Muscle of leg (tissue), 11 donors: ENCODE measurements around the gene ZDHHC6. TPM values are rescaled to one million over a fixed set of nuclear protein-coding genes. Genes with fewer than 3 reads are reported as not detected.
A peak's percentile ranks its signal among the peaks of the same experiment; 100 is the strongest.
"Not testable (repeated sequence)": the region's sequence is repeated elsewhere in the genome, so short reads cannot be mapped to it uniquely, and the experiment has no call there.

Experiments used
- DNase-seq: peaks from one replicate; pipeline ENCODE4 v3.0.0; 2013
- H3K27ac ChIP-seq: one replicate; pipeline ENCODE4 v1.5.1; 2013; ENCODE audit warnings: mild to moderate bottlenecking, low read length, control low read depth
- H3K27me3 ChIP-seq: one replicate; pipeline ENCODE4 v1.6.1; 2013; ENCODE audit warnings: low read length; ENCODE audit not compliant: control insufficient read depth, insufficient read depth
- H3K36me3 ChIP-seq: one replicate; pipeline ENCODE4 v1.6.1; 2013; ENCODE audit warnings: low read length; ENCODE audit not compliant: control insufficient read depth, insufficient read depth
- H3K4me1 ChIP-seq: one replicate; pipeline ENCODE4 v1.6.1; 2013; ENCODE audit warnings: low read length; ENCODE audit not compliant: control insufficient read depth, insufficient read depth
- H3K4me3 ChIP-seq: one replicate; pipeline ENCODE4 v1.5.1; 2013; ENCODE audit warnings: low read length, control low read depth
- H3K9me3 ChIP-seq: replicated peaks from 2 replicates; pipeline ENCODE4 v1.6.1; 2013; ENCODE audit warnings: low read depth, low read length; ENCODE audit not compliant: control insufficient read depth
- WGBS: methylation state at CpG from one replicate; pipeline ENCODE4 v1.1.5; 2013; ENCODE audit warnings: missing lambda C conversion rate; ENCODE audit not compliant: insufficient coverage; 5-methylcytosine and 5-hydroxymethylcytosine counted together
- polyA plus RNA-seq, 8 donors: library from polyadenylated mRNA; unstranded; fragments of 120-200 nt; gene quantifications; one replicate each; pipeline versions ENCODE4 v1.2.1 to v1.2.3, GENCODE V29; 2013; ENCODE audit warnings: inconsistent platforms in 1 of 8, low replicate concordance in 1 of 8; ENCODE audit not compliant: insufficient read length in 8 of 8, insufficient read depth in 1 of 8
- total RNA-seq: library from RNA; stranded (reverse); fragments of 120-200 nt; gene quantifications from one replicate; pipeline ENCODE4 v1.2.4, GENCODE V29; 2013

Gene ZDHHC6
- total and polyA plus RNA-seq, 9 donors, result 23.4 to 36.6 (median 30.4) TPM

DNA sequence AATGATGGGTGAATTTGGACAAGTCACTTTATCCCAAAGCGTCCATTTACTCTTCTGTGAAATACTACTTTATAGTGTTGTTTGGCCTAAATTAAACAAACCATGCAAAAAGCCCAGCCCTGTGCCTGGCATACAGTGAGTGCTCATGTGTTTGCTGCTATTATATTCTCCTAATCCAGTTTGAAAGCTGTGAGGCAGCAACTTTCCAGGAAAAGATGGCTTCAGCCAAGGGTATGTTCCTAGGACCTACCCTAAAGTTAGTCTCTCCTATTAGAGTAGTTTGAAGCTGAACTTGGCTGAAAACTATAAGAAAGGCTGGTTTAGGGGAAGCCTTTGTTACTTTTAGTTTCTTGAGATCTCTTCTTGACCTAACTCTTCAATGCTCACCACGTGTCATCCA is 52.9 kb downstream of the ZDHHC6 start:
- H3K9me3 ChIP-seq, result no peaks in the 10 kb centered on the region
- no CpG with 5 or more reads among the region's 2 CpGs for whole genome bisulfite sequencing
- no peak overlapping the region for H3K27ac ChIP-seq
- no peaks in the 10 kb centered on the region for H3K27me3 ChIP-seq
- H3K4me3 ChIP-seq, result no peak overlapping the region
- no peak for DNase-seq
- no peaks in the 10 kb centered on the region for H3K36me3 ChIP-seq
- H3K4me1 ChIP-seq, result no peaks in the 10 kb centered on the region

DNA sequence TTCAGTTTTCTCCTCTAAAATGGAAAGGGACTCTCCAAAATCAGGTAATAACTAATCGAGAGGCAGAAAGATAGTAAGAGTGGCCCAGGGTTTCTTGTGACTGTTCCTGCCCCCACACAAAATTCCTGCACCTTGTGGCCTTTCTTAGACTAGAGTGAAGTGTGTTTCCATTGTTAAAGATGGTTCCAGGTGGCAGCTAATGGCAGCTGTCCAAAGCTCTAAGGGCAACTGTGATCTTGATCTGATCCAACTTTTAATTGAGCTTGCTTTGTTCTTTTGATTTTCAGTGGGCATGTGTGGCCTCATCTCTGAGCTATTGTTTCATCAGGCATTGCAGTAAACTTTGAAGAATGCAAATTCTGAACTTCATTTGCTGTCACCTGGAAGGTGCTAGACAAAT is 53.4 kb downstream of the ZDHHC6 start:
- no peak overlapping the region for H3K27ac ChIP-seq
- no peak for DNase-seq
- WGBS, result no CpG with 5 or more reads among the region's 1 CpG
- no peaks in the 10 kb centered on the region for H3K4me1 ChIP-seq
- H3K36me3 ChIP-seq, result no peaks in the 10 kb centered on the region
- H3K9me3 ChIP-seq, result no peaks in the 10 kb centered on the region
- H3K27me3 ChIP-seq, result no peaks in the 10 kb centered on the region
- H3K4me3 ChIP-seq, result no peak overlapping the region

GRCh38 chr10:112390125-112390703 is 56.5 kb downstream of the ZDHHC6 start:
- Histone ChIP-seq H3K27ac (no peak overlapping the region), H3K36me3 (no peaks in the 10 kb centered on the region), H3K4me3 (no peak overlapping the region), H3K9me3 (no peaks in the 10 kb centered on the region), H3K27me3 (no peaks in the 10 kb centered on the region), H3K4me1 (no peaks in the 10 kb centered on the region)
- no CpG with 5 or more reads among the region's 3 CpGs for WGBS
- no peak for DNase-seq

DNA sequence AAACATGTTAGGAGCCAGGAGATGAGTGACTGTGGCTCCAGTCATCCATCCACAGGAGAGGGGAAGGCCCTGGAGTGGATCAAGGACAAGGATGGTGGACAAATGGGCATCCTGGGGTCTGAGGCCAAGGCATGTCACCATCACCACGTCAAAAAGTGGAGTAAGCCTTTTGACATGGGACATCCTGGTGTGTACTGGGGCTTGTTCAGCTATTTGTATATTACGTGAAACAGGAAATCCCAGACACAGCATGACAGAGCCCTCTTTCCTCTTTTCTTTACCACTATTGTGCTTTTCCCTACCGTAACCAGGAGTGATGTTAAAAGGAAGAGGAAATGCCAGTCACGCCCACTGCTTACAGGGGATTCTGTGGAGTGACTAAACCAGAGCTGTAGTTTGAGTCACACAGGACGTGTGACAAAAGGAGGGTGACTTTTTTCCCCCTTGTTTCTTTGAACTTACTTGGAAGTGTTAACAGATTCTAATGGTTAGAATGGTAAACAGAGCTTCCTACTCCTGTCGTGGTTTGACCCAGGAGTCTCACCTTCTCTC is 57.4 kb downstream of the ZDHHC6 start:
- no peaks in the 10 kb centered on the region for H3K36me3 ChIP-seq
- peak overlapping the region; percentile 17 for H3K27ac ChIP-seq
- peaks cover 2% of the 10 kb centered on the region for H3K27me3 ChIP-seq
- peak; percentile 62 for DNase-seq
- 83% methylated on average over 1 of the region's 6 CpGs for WGBS
- no peak overlapping the region for H3K4me3 ChIP-seq
- no peaks in the 10 kb centered on the region for H3K9me3 ChIP-seq
- H3K4me1 ChIP-seq, result no peaks in the 10 kb centered on the region

DNA sequence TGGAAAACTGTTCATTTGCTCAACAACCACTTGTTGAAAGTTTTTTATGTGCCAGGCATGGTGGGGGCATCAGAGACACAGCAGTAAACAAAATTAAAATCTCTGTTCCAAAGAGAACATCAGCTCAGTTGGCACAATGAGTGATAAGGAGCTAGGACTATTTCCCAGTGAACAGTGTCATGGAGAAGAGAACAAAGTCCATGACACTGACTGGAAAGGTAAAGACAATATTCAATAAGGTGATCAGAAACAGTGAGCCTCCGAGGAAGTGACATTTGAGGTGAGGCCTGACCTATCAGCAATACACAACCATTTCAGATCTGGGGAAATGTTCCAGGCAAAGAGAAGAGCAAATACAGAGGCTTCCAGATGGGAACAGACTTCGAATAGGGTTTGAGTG is 58.2 kb downstream of the ZDHHC6 start:
- WGBS, result no CpG with 5 or more reads among the region's 2 CpGs
- DNase-seq, result no peak
- peaks cover 2% of the 10 kb centered on the region for H3K27me3 ChIP-seq
- H3K9me3 ChIP-seq, result no peaks in the 10 kb centered on the region
- no peaks in the 10 kb centered on the region for H3K36me3 ChIP-seq
- H3K4me3 ChIP-seq, result no peak overlapping the region
- H3K4me1 ChIP-seq, result no peaks in the 10 kb centered on the region
- no peak overlapping the region for H3K27ac ChIP-seq

DNA sequence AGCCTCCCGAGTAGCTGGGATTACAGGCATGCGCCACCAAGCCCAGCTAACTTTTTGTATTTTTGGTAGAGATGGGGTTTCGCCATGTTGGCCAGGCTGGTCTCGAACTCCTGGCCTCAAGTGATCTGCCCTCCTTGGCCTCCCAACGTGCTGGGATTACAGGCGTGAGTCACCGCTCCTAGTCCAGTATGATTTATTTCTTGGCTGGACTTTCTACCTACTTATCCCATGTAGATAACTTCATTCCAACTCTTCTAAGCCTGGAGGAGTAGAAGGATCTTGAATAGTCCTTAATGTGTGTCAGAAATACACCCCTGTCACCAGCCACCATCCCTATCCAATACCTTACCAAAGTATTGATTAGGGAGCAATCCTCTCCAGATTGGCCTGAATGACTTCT is 58.7 kb downstream of the ZDHHC6 start:
- H3K9me3 ChIP-seq, H3K4me1 ChIP-seq, DNase-seq, H3K27me3 ChIP-seq, H3K27ac ChIP-seq, H3K4me3 ChIP-seq, H3K36me3 ChIP-seq: not testable (repeated sequence)
- WGBS, result 100% methylated on average over 1 of the region's 7 CpGs

- no peaks in the 10 kb centered on the region for H3K9me3 ChIP-seq
- DNase-seq, result no peak
- no peak overlapping the region for H3K4me3 ChIP-seq
- WGBS, result no CpG with 5 or more reads among the region's 4 CpGs
- H3K27me3 ChIP-seq, result peaks cover 2% of the 10 kb centered on the region
- H3K27ac ChIP-seq, result no peak overlapping the region
- no peaks in the 10 kb centered on the region for H3K36me3 ChIP-seq
- H3K4me1 ChIP-seq, result no peaks in the 10 kb centered on the region
Observed at GRCh38 chr10:112385201-112385600, 61.5 kb downstream of the ZDHHC6 start.

DNA sequence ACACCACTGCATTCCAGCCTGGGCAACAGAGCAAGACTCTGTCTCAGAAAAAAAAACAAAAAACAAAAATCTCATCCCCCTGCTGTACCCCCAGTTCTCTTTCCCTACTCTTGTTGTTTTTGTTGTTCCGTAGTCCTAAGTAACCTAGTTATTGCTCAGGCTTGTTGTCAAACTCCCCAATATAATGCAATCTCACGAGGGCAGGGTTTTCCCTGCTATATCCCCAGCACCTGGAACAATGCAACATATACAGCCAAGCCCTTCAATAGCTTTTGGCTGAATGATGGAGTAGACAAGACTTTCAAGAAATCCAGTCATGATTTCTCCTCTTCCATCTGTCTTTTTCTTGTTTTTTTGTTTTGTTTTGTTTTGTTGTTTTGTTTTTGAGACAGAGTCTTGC is 62.6 kb downstream of the ZDHHC6 start:
- WGBS, result 88% methylated on average over 1 of the region's 2 CpGs
- H3K9me3 ChIP-seq, result no peaks in the 10 kb centered on the region
- H3K36me3 ChIP-seq, result no peaks in the 10 kb centered on the region
- peaks cover 2% of the 10 kb centered on the region for H3K27me3 ChIP-seq
- H3K4me3 ChIP-seq, result no peak overlapping the region
- DNase-seq, result no peak
- H3K27ac ChIP-seq, result no peak overlapping the region
- no peaks in the 10 kb centered on the region for H3K4me1 ChIP-seq

DNA sequence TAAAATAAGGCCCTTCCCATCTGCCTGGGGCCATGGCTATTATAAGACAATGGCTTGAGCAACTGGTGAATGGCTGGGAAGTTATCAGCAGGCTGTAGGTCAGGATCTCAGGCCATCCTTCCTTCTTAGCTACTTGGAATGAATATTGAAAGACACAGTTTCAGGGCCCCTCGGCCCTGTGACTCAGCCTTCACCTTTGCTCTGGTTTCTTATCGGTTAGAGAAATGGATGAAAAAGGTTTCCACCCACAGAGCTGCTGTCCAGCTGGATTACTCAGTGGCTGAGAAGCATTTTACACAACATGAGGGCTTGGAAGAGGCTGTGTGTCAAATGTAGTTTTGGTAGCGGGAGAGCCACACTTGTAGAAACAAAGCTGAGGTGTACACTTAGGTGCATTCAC is 63.4 kb downstream of the ZDHHC6 start:
- H3K9me3 ChIP-seq, result no peaks in the 10 kb centered on the region
- no CpG with 5 or more reads among the region's 3 CpGs for WGBS
- peaks cover 2% of the 10 kb centered on the region for H3K27me3 ChIP-seq
- no peak overlapping the region for H3K27ac ChIP-seq
- no peak overlapping the region for H3K4me3 ChIP-seq
- no peaks in the 10 kb centered on the region for H3K4me1 ChIP-seq
- H3K36me3 ChIP-seq, result no peaks in the 10 kb centered on the region
- DNase-seq, result no peak

- DNase-seq, result no peak
Observed at GRCh38 chr10:112382515-112383235, 64.0 kb downstream of the ZDHHC6 start.

More at GRCh38 chr10:112382515-112383235, 64.0 kb downstream of the ZDHHC6 start:
- Histone ChIP-seq H3K27ac (no peak overlapping the region), H3K4me1 (no peaks in the 10 kb centered on the region), H3K4me3 (no peak overlapping the region), H3K27me3 (peaks cover 2% of the 10 kb centered on the region), H3K9me3 (no peaks in the 10 kb centered on the region), H3K36me3 (no peaks in the 10 kb centered on the region)
- 30% methylated on average over 2 of the region's 9 CpGs for WGBS
